SK-N-SH (cell line): ENCODE data around the gene CD46. TPM values are rescaled to one million over a fixed set of nuclear protein-coding genes. Genes with fewer than 3 reads are reported as not detected.

ENCODE experiments used
- CTCF ChIA-PET: fragments of 300-600, 350-600 bp; formaldehyde crosslinking; extraction: SDS; loops from one replicate; lab custom pipeline; 2021; lab: Yijun Ruan, JAX
- POLR2A ChIA-PET: fragments of 350-600 bp; sonication (Branson Sonifier 250); formaldehyde crosslinking; extraction: SDS; loops from one replicate; lab custom pipeline; 2020; ENCODE audit warnings: antibody characterized with exemption, inconsistent platforms; lab: Yijun Ruan, JAX
- DNase-seq: peaks from one replicate; pipeline ENCODE4 v3.0.0; 2012
- H2AFZ ChIP-seq: fragments of 200-600 bp; sonication (generic); 2 replicates; pipeline ENCODE4 v1.8.1; 2016; ENCODE audit warnings: antibody characterized with exemption, mild to moderate bottlenecking, low read depth
- H3F3A ChIP-seq: fragments of 200-600 bp; sonication (generic); replicated peaks from 2 replicates; pipeline ENCODE3; 2016; ENCODE audit warnings: antibody characterized with exemption, mild to moderate bottlenecking; ENCODE audit not compliant: insufficient read depth
- H3K27ac ChIP-seq, 2 experiments: fragments of 200-500 bp in 1 of 2; fragments of 200-600 bp in 1 of 2; sonication (Bioruptor generic) in 1 of 2; sonication (generic), shearing (Covaris generic) in 1 of 2; 2 replicates each; pipeline versions ENCODE4 v1.5.1 to v1.6.1; 2014 to 2016; ENCODE audit warnings: low read depth in 2 of 2, inconsistent platforms in 1 of 2, low read length in 1 of 2, mild to moderate bottlenecking in 1 of 2, mixed read lengths in 1 of 2
- H3K27me3 ChIP-seq: fragments of 200-600 bp; sonication (generic), shearing (Covaris generic); 2 replicates; pipeline ENCODE4 v1.6.1; 2016; ENCODE audit warnings: mixed run types; ENCODE audit not compliant: insufficient read depth
- H3K36me3 ChIP-seq, 2 experiments: fragments of 200-500 bp in 1 of 2; fragments of 200-600 bp in 1 of 2; sonication (Bioruptor generic) in 1 of 2; sonication (generic) in 1 of 2; replicated peaks in 1 of 2; 2 replicates each; pipeline versions ENCODE3 to v1.5.1; 2014 to 2016; ENCODE audit warnings: low read length in 1 of 2, mild to moderate bottlenecking in 1 of 2; ENCODE audit not compliant: insufficient read depth in 2 of 2, control insufficient read depth in 1 of 2
- H3K4me1 ChIP-seq, 2 experiments: fragments of 200-500 bp in 1 of 2; fragments of 200-600 bp in 1 of 2; sonication (Bioruptor generic) in 1 of 2; sonication (generic), shearing (Covaris generic) in 1 of 2; 2 replicates each; pipeline versions ENCODE4 v1.5.1 to v1.6.1; 2014 to 2016; ENCODE audit warnings: low read depth in 1 of 2, low read length in 1 of 2, mixed run types in 1 of 2; ENCODE audit not compliant: insufficient read depth in 2 of 2, control insufficient read depth in 1 of 2
- H3K4me2 ChIP-seq: fragments of 200-600 bp; sonication (generic), shearing (Covaris generic); 2 replicates; pipeline ENCODE4 v1.6.1; 2017; ENCODE audit warnings: mixed run types
- H3K4me3 ChIP-seq, 2 experiments: fragments of 200-500 bp in 1 of 2; fragments of 200-600 bp in 1 of 2; sonication (Bioruptor generic) in 1 of 2; sonication (generic), shearing (Covaris generic) in 1 of 2; 2 replicates each; pipeline versions ENCODE4 v1.5.1 to v1.8.1; 2014 to 2016; ENCODE audit warnings: low read depth in 2 of 2, inconsistent platforms in 1 of 2, low read length in 1 of 2, mild to moderate bottlenecking in 1 of 2, mixed read lengths in 1 of 2, moderate library complexity in 1 of 2
- H3K79me2 ChIP-seq: fragments of 200-600 bp; sonication (generic); 2 replicates; pipeline ENCODE4 v1.8.1; 2017; ENCODE audit warnings: mild to moderate bottlenecking; ENCODE audit not compliant: insufficient read depth
- H3K9ac ChIP-seq: fragments of 200-600 bp; sonication (generic); 2 replicates; pipeline ENCODE4 v1.6.1; 2017; ENCODE audit warnings: mixed run types
- H3K9me2 ChIP-seq: fragments of 200-600 bp; sonication (generic); 2 replicates; pipeline ENCODE4 v1.6.1; 2017; ENCODE audit warnings: mixed run types
- H3K9me3 ChIP-seq: fragments of 200-600 bp; sonication (generic); 2 replicates; pipeline ENCODE4 v1.6.1; 2017; ENCODE audit warnings: mixed run types, mild to moderate bottlenecking, moderate library complexity
- H4K20me1 ChIP-seq: fragments of 200-600 bp; sonication (generic); 2 replicates; pipeline ENCODE4 v1.6.1; 2017; ENCODE audit warnings: mild to moderate bottlenecking, mixed run types; ENCODE audit not compliant: insufficient read depth
- CHD2 ChIP-seq: fragments of 150-350 bp; IDR thresholded peaks from 2 replicates; pipeline ENCODE4 v1.6.1; 2018; ENCODE audit warnings: low read length; ENCODE audit not compliant: partially characterized antibody
- CTCF ChIP-seq: fragments of 200-600 bp; sonication (generic); IDR thresholded peaks from 2 replicates; pipeline ENCODE4 v1.6.1; 2017; ENCODE audit warnings: antibody characterized with exemption, mild to moderate bottlenecking, moderate library complexity
- ELF1 ChIP-seq: IDR thresholded peaks from 2 replicates; pipeline ENCODE4 v1.4.0; 2012
- EZH2phosphoT487 ChIP-seq: fragments of 200-600 bp; sonication (generic); IDR thresholded peaks from 2 replicates; pipeline ENCODE4 v1.6.1; 2017; ENCODE audit warnings: low read depth, mixed run types, mild to moderate bottlenecking, antibody characterized with exemption, moderate library complexity, borderline replicate concordance
- FOXJ3 ChIP-seq: sonication (generic); formaldehyde crosslinking; IDR thresholded peaks from 2 replicates; pipeline ENCODE4 v1.5.1; 2020; ENCODE audit warnings: mild to moderate bottlenecking, missing genetic modification reagents
- FOXM1 ChIP-seq: IDR thresholded peaks from 2 replicates; pipeline ENCODE4 v1.4.0; 2012; ENCODE audit warnings: low read depth, mild to moderate bottlenecking
- GABPA ChIP-seq: IDR thresholded peaks from 2 replicates; pipeline ENCODE4 v1.4.0; 2012; ENCODE audit warnings: low read depth, mild to moderate bottlenecking
- GATA2 ChIP-seq: sonication (generic); formaldehyde crosslinking; IDR thresholded peaks from 2 replicates; pipeline ENCODE4 v1.5.0; 2020; ENCODE audit warnings: mild to moderate bottlenecking, missing genetic modification reagents
- JUND ChIP-seq: IDR thresholded peaks from 2 replicates; pipeline ENCODE4 v1.4.0; 2012
- MAX ChIP-seq: IDR thresholded peaks from 2 replicates; pipeline ENCODE4 v1.4.0; 2012; ENCODE audit warnings: low read depth
- MXI1 ChIP-seq: IDR thresholded peaks from 2 replicates; pipeline ENCODE4 v1.6.1; 2012; ENCODE audit warnings: mild to moderate bottlenecking, low read depth, low read length, improper control_type of control experiment
- REST ChIP-seq: IDR thresholded peaks from 2 replicates; pipeline ENCODE4 v1.6.1; 2012; ENCODE audit warnings: mild to moderate bottlenecking, low read depth, low read length, moderate library complexity
- RXRA ChIP-seq: IDR thresholded peaks from 2 replicates; pipeline ENCODE4 v1.4.0; 2012; ENCODE audit warnings: low read depth, mild to moderate bottlenecking, borderline replicate concordance
- SMC3 ChIP-seq: IDR thresholded peaks from 2 replicates; pipeline ENCODE4 v1.6.1; 2012; ENCODE audit warnings: low read depth, low read length, improper control_type of control experiment
- TAF1 ChIP-seq: IDR thresholded peaks from 2 replicates; pipeline ENCODE4 v1.6.1; 2012; ENCODE audit warnings: low read depth, mild to moderate bottlenecking, low read length, moderate library complexity, borderline replicate concordance
- TCF12 ChIP-seq: IDR thresholded peaks from 2 replicates; pipeline ENCODE4 v1.4.0; 2012
- USF1 ChIP-seq: IDR thresholded peaks from 2 replicates; pipeline ENCODE4 v1.4.0; 2012; ENCODE audit warnings: low read depth, borderline replicate concordance
- YY1 ChIP-seq: IDR thresholded peaks from 2 replicates; pipeline ENCODE4 v1.4.0; 2012; ENCODE audit warnings: low read depth, mild to moderate bottlenecking
- ZBTB33 ChIP-seq: IDR thresholded peaks from 2 replicates; pipeline ENCODE4 v1.4.0; 2012; ENCODE audit warnings: low read depth, borderline replicate concordance
- WGBS: methylation state at CpG from one replicate; pipeline ENCODE4 v1.1.6; 2017; ENCODE audit warnings: low lambda C conversion rate; 5-methylcytosine and 5-hydroxymethylcytosine counted together
- polyA plus RNA-seq, 3 experiments: library from polyadenylated mRNA; depleted of rRNA; stranded (reverse); fragments of >200 nt; gene quantifications; 2 replicates each; pipeline ENCODE4 v1.2.3, GENCODE V29; 2012
- TF ChIP-seq, protein P1 (sequence below): fragments of 150-350 bp; IDR thresholded peaks from 2 replicates; pipeline ENCODE4 v1.6.1; 2017; ENCODE audit warnings: antibody characterized with exemption, low read length, low read depth, borderline replicate concordance

Gene CD46
- polyA plus RNA-seq, 1 of the 3 experiments (the other 2 are of a cell fraction), result 56.0 TPM

DNA sequence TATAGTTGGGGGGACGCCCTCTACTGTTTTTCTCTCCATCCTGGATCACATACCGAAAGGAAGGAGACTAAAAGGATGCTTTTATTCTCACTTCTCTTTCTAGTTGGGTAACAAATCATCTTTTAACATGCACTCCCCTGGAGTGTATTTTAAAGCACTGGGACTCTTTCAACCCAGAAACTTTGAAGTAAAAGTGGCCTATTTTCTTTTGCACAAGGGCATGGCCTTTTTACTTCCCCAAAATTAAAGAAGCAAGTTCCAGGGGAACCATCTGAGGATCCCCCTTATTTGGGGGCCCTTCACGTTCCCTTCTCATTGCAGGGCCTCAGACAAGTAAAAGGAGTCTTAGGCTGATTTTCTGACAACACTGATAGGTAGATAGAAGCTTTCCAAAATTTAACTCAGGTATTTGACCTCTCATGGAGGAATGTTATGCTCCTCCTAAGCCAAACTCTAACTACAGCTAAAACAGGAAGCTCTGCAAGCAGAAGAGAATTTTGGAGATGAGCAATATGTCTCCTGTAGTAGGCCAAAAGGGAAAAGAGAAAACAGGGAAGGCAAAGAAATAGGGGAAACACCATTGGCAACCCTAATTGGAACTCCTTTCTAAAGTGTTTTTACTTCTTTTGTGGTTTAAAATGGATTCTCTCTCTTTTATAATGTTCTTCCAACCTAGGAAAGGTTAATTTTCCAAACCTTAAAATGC, 8.9 kb upstream of the CD46 start:
- POLR2A ChIA-PET, result no interaction called here
- H3K4me3 ChIP-seq, result no peak overlapping the region
- H3K9me2 ChIP-seq, result no peaks in the 10 kb centered on the region
- no peaks in the 10 kb centered on the region for H3F3A ChIP-seq
- no peaks in the 10 kb centered on the region for H3K27me3 ChIP-seq
- H3K9ac ChIP-seq, result no peak overlapping the region
- H2AFZ ChIP-seq, result no peak overlapping the region
- DNase-seq, result no peak
- 57% methylated on average over 3 of the region's 3 CpGs for WGBS
- no peaks in the 10 kb centered on the region for H4K20me1 ChIP-seq
- no peak overlapping the region for H3K4me2 ChIP-seq
- TF ChIP-seq MXI1 (no peak), USF1 (no peak), EZH2phosphoT487 (no peak), CHD2 (no peak), REST (no peak), SMC3 (no peak), TAF1 (no peak), YY1 (no peak), RXRA (no peak), ELF1 (no peak), GABPA (no peak), GATA2 (CRISPR knock-in tag) (no peak), JUND (no peak), ZBTB33 (no peak), CTCF (no peak), MAX (no peak), TCF12 (no peak), FOXJ3 (CRISPR knock-in tag) (no peak), FOXM1 (no peak)
- TF ChIP-seq, protein P1, sequence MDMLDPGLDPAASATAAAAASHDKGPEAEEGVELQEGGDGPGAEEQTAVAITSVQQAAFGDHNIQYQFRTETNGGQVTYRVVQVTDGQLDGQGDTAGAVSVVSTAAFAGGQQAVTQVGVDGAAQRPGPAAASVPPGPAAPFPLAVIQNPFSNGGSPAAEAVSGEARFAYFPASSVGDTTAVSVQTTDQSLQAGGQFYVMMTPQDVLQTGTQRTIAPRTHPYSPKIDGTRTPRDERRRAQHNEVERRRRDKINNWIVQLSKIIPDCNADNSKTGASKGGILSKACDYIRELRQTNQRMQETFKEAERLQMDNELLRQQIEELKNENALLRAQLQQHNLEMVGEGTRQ, result no peak
- H3K36me3 ChIP-seq, result no peaks in the 10 kb centered on the region
- no peak overlapping the region for H3K27ac ChIP-seq
- no peaks in the 10 kb centered on the region for H3K9me3 ChIP-seq
- no peaks in the 10 kb centered on the region; a peak in 1 of 4 replicates for H3K4me1 ChIP-seq
- CTCF ChIA-PET, result no interaction called here
- H3K79me2 ChIP-seq, result no peaks in the 10 kb centered on the region
